ENCODE results near the gene GIGYF1. TPM values are rescaled to one million over a fixed set of nuclear protein-coding genes. Genes with fewer than 3 reads are reported as not detected.
"Not testable (repeated sequence)": the region's sequence is repeated elsewhere in the genome, so short reads cannot be mapped to it uniquely, and the experiment has no call there.

Gene GIGYF1
- total RNA-seq, 1 donor from 2014 or later: 25.7 TPM

- no peak for DNase-seq (ENCODE audit: extremely low read depth, low read depth, low spot score)
Measured at GRCh38 chr7:100711369-100711768, 17.3 kb upstream of the GIGYF1 start.

- no peak for DNase-seq (ENCODE audit: extremely low read depth, low read depth, low spot score)
Measured at GRCh38 chr7:100710452-100710851, 16.4 kb upstream of the GIGYF1 start.

DNA sequence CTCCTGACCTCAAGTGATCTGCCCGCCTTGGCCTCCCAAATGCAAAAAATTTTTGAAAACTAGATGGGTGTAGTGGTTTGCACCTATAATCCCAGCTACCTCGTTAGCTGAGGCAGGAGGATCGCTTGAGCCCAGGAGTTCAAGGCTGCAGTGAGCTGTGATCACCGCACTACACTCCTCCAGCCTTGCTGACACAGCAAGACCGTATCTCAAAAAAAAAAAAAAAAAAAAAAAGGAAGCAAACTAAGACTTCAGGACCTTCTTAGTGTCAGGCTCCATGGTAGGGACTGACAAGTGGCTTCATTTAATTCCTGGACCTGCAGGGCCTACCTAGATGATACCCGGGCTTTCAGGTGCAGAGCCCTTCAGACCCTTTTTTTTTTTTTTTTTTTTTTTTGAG is 14.3 kb upstream of the GIGYF1 start:
- no peak for DNase-seq (ENCODE audit: extremely low read depth, low read depth, low spot score)

GRCh38 chr7:100706672-100707311 is 12.7 kb upstream of the GIGYF1 start:
- no peak for DNase-seq (ENCODE audit: extremely low read depth, low read depth, low spot score)

DNA sequence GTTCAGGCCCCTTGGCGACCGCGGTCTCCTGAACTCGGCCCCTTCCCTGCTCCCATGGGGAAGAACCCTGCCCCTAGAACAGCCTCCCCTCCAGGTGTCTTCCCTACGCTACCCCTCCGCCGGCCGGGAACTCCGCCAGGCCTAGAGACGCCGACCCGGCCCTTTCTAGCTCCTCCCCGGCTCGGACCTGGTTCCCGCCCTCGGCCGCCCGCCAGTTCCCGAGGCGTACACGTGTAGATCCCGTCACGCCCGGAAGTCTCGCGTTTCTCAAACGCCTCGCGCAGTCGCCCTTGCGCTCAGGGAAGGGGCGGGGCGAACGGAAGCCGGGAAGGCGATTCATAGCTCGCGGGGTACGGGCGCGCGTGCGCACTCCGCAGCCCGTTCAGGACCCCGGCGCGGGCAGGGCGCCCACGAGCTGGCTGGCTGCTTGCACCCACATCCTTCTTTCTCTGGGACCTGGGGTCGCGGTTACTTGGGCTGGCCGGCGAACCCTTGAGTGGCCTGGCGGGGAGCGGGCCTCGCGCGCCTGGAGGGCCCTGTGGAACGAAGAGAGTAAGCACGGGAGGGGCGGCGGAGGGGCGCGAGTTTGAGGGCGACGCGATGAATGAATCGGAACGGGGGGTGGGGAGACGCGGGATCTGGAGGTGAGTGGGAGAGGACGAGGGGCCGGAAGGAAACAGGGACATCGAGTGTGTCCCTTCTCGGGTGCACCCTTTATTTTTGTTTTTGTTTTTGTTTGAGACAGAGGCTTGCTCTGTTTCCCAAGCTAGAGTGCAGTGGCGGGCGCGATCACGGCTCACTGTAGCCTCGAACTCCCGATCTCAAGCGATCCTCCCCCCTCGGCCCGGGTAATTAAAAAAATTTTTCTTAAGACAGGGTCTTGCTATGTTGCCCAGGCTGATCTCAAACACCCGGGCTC is 12.0 kb upstream of the GIGYF1 start, which contains the start of gene POP7:
Gene POP7 (plus strand): TSS at position 369 of the 919 bp plus-strand sequence. CDS start 710 bp downstream, outside the sequence.
- peak; percentile 75 for DNase-seq (ENCODE audit: extremely low read depth, low read depth, low spot score)

DNA sequence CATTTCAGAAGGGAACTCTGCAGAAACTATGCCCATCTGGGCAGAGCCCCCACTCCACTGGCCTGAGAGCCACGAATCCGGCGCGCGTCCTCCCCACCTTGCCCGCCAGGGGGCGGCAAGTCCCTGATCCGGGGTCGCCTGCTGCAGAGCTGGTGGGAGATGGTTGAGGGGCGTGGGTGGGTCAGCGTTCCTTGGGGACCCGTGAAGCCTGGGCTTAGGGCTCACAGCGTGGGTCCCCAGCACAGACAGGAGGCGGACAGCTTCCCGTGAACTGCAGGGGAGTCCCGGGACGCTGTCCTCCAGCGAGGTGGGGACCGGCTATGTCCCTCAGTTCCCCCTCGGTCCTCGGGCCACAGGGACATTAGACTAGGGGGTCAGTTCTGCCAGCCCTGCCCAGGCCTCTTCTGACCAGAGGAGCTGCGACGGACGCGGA is 11.3 kb upstream of the GIGYF1 start:
- DNase-seq (ENCODE audit: extremely low read depth, low read depth, low spot score): no peak

GRCh38 chr7:100701089-100701488 is 7.0 kb upstream of the GIGYF1 start:
- DNase-seq (ENCODE audit: extremely low read depth, low read depth, low spot score): not testable (repeated sequence)

DNA sequence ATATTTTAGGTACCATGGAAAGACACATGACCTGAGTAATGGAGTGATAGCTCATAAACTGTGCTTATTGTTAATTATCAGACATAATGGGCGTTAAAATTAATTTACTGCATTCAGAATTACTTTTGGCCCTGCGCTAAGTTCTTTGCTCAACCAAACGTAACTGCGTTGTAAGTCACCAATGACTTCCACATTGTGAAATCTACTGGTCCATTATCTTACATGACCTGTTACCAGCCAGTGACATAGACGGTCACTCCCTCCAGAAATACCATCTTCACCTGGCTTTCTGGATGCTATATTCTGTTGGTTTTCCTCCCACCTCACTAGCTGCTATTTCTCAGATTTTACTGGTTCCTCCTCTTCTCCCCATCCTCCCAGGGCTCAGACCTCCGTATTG is 5.0 kb upstream of the GIGYF1 start:
- DNase-seq (ENCODE audit: extremely low read depth, low read depth, low spot score): no peak

GRCh38 chr7:100696123-100696521 is 2.1 kb upstream of the GIGYF1 start:
- no peak for DNase-seq (ENCODE audit: extremely low read depth, low read depth, low spot score)

GRCh38 chr7:100693312-100694097 is 545 bp downstream of the GIGYF1 start:
- DNase-seq (ENCODE audit: extremely low read depth, low read depth, low spot score): no peak

DNA sequence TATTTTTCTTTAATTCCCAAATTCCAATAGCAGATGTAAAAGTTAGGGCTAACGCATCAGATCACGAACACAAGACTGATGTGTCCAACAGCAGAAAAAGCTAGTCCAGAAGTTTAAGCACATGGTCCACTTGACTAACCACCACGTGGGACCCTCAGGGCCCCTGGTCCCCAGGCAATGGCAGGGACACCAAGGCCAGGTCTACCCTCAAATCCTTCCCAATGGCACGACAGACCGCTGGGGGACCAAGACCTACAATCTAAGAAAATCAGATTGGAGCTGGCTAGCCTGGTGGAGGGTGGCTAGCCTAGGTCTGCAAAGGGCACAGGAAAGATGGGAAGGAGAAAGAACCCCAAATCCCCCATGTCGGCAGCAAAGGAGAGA is 1.5 kb downstream of the GIGYF1 start:
- DNase-seq (ENCODE audit: extremely low read depth, low read depth, low spot score): no peak

DNA sequence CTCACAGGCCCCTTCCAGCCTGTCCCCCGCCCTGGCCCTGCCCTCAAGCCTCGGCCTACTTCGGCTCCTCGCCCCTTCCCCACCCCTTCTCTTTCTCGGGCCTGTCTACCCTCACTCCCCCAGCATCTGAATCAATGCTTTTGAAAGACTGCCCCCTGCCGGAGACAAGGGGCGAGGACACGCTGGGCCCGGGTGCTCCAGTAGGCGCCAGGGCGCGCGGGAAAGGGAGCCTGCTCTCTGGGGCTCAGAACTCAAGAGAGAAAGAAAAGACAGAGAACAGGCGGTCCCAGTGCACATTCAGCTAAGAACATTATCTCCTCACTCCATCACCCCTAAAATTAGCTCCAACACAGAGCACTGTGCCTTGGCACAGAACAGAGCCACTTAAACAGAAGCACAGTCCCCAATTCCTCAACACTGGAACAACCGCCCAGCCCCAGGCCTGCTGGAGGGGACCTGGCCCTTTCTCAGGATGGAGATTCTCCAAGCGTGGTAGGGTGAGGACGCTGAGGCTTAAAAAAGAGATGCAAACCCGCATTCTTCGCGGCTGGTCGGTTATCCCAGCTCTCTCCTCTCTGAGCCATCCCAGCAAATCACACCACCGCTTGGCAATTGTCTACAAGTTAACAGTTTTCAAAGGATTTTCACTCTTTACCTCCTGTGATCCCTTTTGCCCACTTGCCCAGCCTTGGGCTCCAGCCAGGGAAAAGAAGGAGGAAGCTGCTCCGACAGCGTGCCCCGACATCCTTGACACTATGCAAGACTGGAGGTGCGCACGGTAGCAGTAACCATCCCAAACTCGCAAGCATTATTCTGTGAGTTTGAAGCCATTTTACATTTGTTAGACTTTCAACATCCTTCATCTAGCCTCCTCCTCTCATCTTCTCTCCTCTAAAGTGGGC is 2.1 kb downstream of the GIGYF1 start:
- DNase-seq (ENCODE audit: extremely low read depth, low read depth, low spot score): no peak

GRCh38 chr7:100689230-100690135 is 4.6 kb downstream of the GIGYF1 start:
- no peak for DNase-seq (ENCODE audit: extremely low read depth, low read depth, low spot score)

DNA sequence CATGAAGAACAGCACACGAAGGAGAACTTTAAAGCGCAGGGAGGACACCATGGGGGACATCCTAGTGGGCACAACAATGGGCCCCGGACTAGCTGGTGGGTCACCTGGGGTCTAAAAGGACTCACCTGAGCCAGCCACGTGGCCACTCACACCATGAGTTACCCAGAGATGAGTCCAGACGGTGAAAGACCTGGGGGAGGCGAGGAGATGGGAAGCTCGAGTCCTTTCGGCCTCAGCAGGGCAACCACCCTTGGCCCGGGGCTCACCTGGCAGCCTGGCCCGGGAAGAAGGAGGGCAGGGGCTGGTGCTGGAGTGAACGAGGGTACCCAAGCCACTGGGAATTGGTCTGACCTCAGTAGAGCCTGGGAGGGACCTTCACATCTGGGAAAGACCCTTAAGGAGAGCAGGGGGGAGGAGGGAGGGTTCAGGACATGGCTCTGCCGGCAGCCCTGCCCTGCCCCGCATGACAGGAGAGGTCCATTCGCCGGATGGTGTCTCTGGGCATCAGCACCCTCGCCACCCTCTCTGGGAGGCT is 5.7 kb downstream of the GIGYF1 start:
- no peak for DNase-seq (ENCODE audit: extremely low read depth, low read depth, low spot score)

DNA sequence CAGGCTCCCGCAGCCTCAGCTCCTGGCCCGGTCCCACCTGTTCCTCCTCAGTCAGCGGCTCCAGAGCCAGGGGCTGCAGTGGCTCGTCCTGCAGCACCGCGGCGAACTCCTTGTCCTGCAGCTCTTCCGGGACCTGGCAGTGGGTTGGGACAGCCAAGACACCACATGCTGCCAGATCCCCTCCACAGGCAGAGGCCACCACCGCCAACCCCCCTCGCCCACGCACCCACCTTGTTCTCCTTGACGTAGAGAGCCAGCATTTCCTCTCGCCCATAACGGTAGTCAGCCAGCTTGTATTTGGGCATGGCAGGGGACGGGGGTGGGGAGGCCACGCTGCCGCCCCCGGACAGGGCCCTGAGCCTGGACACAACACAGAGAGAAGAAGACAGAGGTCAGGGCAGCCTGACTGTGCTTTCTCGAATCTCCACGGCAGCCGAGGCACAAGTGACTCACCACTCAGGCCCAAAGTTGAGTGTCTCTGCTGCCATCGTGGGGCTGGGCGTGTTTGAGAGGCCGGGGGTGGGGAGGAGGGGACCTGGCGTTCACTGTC is 6.2 kb downstream of the GIGYF1 start:
- no peak for DNase-seq (ENCODE audit: extremely low read depth, low read depth, low spot score)

DNA sequence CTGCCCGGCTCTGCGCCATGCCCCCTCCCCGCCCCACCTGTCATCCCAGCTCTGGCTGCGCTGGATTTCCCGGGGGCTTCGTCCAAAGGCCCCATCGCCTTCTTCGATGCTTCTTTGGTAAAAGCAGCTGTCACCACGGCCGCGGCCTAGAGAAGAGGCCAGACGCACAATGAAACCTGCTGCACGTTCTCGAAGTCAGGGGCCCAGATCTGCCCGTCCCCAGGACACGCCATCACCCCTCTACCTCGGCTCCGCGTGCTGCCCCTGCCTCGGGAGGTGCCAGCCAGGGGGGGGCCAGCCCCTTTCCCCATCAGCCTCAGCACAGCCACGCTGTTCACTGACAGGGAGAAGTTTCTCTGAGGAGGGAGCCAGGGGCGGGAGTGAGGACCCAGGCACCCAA is 6.8 kb downstream of the GIGYF1 start:
- DNase-seq (ENCODE audit: extremely low read depth, low read depth, low spot score): no peak

GRCh38 chr7:100686822-100687211 is 7.2 kb downstream of the GIGYF1 start:
- no peak for DNase-seq (ENCODE audit: extremely low read depth, low read depth, low spot score)

- DNase-seq (ENCODE audit: extremely low read depth, low read depth, low spot score): no peak
Measured at GRCh38 chr7:100686201-100686821, 7.7 kb downstream of the GIGYF1 start.

Measured in glomerular endothelial cell (primary cell).